DND-41 (cell line): ENCODE measurements around the gene LMO2.
"Not testable (repeated sequence)": the region's sequence is repeated elsewhere in the genome, so short reads cannot be mapped to it uniquely, and the experiment has no call there.

ENCODE experiments used
- ATAC-seq: fragments of 200-7000 bp; cut with Tn5 transposase; 3 replicates; pipeline ENCODE4 v1.9.1; 2021; ENCODE audit warnings: low read depth; ENCODE audit not compliant: insufficient read depth
- DNase-seq: peaks from one replicate; pipeline ENCODE4 v3.0.0-alpha.2; 2020
- H2AFZ ChIP-seq: 2 replicates; pipeline ENCODE4 v1.6.0; 2012; ENCODE audit warnings: low read depth, low read length
- H3K27ac ChIP-seq: 2 replicates; pipeline ENCODE4 v1.5.1; 2012; ENCODE audit warnings: low read length, inconsistent platforms
- H3K27me3 ChIP-seq: fragments of 200-600 bp; sonication (generic); 2 replicates; pipeline ENCODE4 v1.6.0; 2012; ENCODE audit warnings: low read length, mild to moderate bottlenecking, inconsistent platforms; ENCODE audit not compliant: insufficient read depth, poor library complexity
- H3K36me3 ChIP-seq: 2 replicates; pipeline ENCODE4 v1.5.1; 2012; ENCODE audit warnings: low read length, inconsistent platforms; ENCODE audit not compliant: insufficient read depth
- H3K4me1 ChIP-seq: 2 replicates; pipeline ENCODE4 v1.5.1; 2012; ENCODE audit warnings: mild to moderate bottlenecking, low read length; ENCODE audit not compliant: insufficient read depth
- H3K4me2 ChIP-seq: 2 replicates; pipeline ENCODE4 v1.6.0; 2012; ENCODE audit warnings: mild to moderate bottlenecking, moderate library complexity, low read length, inconsistent platforms; ENCODE audit not compliant: insufficient read depth
- H3K4me3 ChIP-seq, 2 experiments: fragments of 200-600 bp in 1 of 2; shearing (Covaris generic) in 1 of 2; 2 replicates each; pipeline ENCODE4 v1.5.1; 2012 to 2016; ENCODE audit warnings: inconsistent platforms in 2 of 2, low read length in 2 of 2, mild to moderate bottlenecking in 2 of 2, low read depth in 1 of 2, moderate library complexity in 1 of 2
- H3K79me2 ChIP-seq: 2 replicates; pipeline ENCODE4 v1.6.0; 2012; ENCODE audit warnings: low read length, inconsistent platforms; ENCODE audit not compliant: insufficient read depth
- H3K9ac ChIP-seq: 2 replicates; pipeline ENCODE4 v1.6.0; 2012; ENCODE audit warnings: low read depth, mild to moderate bottlenecking, inconsistent platforms, low read length, moderate library complexity
- H3K9me3 ChIP-seq: 2 replicates; pipeline ENCODE4 v1.5.1; 2012; ENCODE audit warnings: low read length, moderate library complexity, mild to moderate bottlenecking, inconsistent platforms; ENCODE audit not compliant: insufficient read depth, severe bottlenecking
- H4K20me1 ChIP-seq: 2 replicates; pipeline ENCODE4 v1.6.0; 2012; ENCODE audit warnings: low read length; ENCODE audit not compliant: insufficient read depth
- EZH2 ChIP-seq: IDR thresholded peaks from 3 replicates; pipeline ENCODE4 v1.6.1; 2012; ENCODE audit warnings: borderline replicate concordance, low read depth, mild to moderate bottlenecking, moderate library complexity, low read length, inconsistent platforms; ENCODE audit not compliant: severe bottlenecking
- TF ChIP-seq, protein P1 (sequence below): IDR thresholded peaks from 2 replicates; pipeline ENCODE4 v1.5.1; 2012; ENCODE audit warnings: borderline replicate concordance, low read length, moderate library complexity, mild to moderate bottlenecking; ENCODE audit not compliant: poor library complexity, severe bottlenecking; ENCODE audit errors: extremely low read depth

The LMO2 gene

DNA sequence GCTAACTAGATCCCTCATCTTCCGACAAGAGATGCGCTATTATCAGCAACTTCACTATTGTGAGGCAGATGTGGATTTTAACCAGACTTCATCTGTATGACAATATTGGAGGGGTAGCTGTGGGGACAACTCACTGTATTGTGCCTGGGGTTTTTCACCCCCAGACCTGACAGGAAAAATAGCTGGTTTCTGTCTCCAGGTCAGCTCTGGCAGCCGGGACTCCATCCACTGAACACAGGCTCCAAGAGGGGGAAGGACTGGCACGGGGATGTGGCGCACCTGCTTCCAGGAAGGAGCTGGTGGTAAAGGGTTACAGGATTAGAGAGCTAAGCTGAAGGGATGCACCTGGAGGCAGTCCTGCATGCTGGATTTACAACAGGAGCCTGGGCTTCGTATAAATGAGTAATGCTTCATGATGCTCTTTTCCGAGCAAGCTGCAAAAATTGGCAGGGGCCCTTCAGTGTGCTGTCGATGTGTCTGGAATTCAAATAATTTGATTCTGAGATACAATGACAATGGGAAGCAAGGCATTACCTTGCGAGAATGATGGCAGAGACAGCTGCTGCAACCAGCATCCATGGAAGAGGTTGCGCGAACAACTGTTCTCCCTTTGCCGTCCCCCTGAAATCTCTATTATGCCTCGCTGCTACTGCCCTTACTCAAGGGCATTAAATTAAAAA, 49.5 kb downstream of the LMO2 start:
- Histone ChIP-seq H3K4me2 (no peak overlapping the region), H3K9ac (no peak overlapping the region), H3K4me3 (no peak overlapping the region), H3K79me2 (no peaks in the 10 kb centered on the region), H3K9me3 (no peaks in the 10 kb centered on the region), H3K4me1 (no peaks in the 10 kb centered on the region), H2AFZ (no peak overlapping the region), H3K27me3 (peaks cover 6% of the 10 kb centered on the region), H4K20me1 (no peaks in the 10 kb centered on the region), H3K27ac (no peak overlapping the region), H3K36me3 (no peaks in the 10 kb centered on the region)
- DNase-seq (no peak), ATAC-seq (no peak)
- TF ChIP-seq, protein P1, sequence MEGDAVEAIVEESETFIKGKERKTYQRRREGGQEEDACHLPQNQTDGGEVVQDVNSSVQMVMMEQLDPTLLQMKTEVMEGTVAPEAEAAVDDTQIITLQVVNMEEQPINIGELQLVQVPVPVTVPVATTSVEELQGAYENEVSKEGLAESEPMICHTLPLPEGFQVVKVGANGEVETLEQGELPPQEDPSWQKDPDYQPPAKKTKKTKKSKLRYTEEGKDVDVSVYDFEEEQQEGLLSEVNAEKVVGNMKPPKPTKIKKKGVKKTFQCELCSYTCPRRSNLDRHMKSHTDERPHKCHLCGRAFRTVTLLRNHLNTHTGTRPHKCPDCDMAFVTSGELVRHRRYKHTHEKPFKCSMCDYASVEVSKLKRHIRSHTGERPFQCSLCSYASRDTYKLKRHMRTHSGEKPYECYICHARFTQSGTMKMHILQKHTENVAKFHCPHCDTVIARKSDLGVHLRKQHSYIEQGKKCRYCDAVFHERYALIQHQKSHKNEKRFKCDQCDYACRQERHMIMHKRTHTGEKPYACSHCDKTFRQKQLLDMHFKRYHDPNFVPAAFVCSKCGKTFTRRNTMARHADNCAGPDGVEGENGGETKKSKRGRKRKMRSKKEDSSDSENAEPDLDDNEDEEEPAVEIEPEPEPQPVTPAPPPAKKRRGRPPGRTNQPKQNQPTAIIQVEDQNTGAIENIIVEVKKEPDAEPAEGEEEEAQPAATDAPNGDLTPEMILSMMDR = no peak

DNA sequence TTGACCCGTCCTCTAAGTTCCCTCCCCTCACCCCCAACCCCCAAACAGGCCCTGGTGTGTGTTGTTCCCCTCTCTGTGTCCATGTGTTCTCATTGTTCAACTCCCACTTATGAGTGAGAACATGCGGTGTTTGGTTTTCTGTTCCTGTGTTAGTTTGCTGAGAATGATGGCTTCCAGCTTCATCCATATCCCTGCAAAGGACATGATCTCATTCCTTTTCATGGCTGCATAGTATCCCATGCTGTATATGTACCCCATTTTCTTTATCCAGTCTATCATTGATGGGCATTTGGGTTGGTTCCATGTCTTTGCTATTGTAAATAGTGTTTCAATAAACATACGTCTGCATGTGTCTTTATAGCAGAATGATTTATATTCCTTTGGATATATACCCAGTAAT, 53.6 kb downstream of the LMO2 start:
- H3K36me3 ChIP-seq, ATAC-seq, H3K4me2 ChIP-seq: not testable (repeated sequence)

GRCh38 chr11:33837334-33837733, 54.5 kb downstream of the LMO2 start:
- H3K4me3 ChIP-seq, H3K27ac ChIP-seq, H4K20me1 ChIP-seq, H3K9me3 ChIP-seq, H3K4me1 ChIP-seq, ATAC-seq, H3K79me2 ChIP-seq, H3K27me3 ChIP-seq, H2AFZ ChIP-seq, H3K4me2 ChIP-seq, H3K36me3 ChIP-seq, DNase-seq, H3K9ac ChIP-seq: not testable (repeated sequence)

More for the DNA sequence above, 53.6 kb downstream of the LMO2 start:
- H3K27me3 ChIP-seq, H3K4me3 ChIP-seq, H3K4me1 ChIP-seq, H3K9ac ChIP-seq, H2AFZ ChIP-seq, DNase-seq, H3K9me3 ChIP-seq, H4K20me1 ChIP-seq, H3K27ac ChIP-seq, H3K79me2 ChIP-seq: not testable (repeated sequence)

DNA sequence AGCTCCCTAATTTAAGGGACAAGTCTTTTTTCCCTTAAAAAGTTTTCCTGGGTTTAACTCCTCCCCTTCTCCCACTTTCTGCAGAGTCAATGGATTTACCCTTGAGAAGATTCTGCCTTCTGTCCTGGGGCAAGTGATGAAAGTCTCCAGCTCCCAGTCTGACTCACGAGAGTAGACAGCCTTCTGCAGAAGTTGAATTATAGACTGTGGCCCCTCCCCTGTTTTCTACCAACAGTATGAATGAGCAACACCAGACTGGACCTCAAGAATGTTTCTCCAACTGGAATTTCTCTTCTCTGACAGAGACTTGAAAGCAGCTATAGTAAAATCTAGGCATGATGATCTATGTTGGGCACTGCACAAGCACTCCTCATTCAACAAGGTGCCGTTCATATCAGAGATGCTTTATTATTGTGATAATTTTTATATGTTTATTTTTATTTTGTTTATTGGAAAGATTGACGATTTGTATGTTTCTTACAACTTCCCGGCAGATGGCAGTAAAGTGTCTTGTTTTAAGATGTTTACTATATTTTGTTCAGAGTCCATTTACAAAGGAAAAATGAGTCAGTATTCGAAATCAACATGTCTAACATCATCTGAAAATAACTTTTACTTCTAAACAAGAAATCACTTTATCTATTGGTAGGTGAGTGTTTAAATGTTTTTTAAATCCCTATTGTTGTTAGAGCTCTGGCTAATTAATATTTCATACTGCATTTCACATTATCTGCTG, 56.6 kb downstream of the LMO2 start:
- Histone ChIP-seq H3K9ac (no peak overlapping the region), H4K20me1 (no peaks in the 10 kb centered on the region), H3K4me2 (no peak overlapping the region), H3K27me3 (peaks cover 8% of the 10 kb centered on the region), H3K79me2 (no peaks in the 10 kb centered on the region), H3K4me1 (no peaks in the 10 kb centered on the region), H3K27ac (no peak overlapping the region), H3K4me3 (no peak overlapping the region), H3K9me3 (no peaks in the 10 kb centered on the region), H2AFZ (no peak overlapping the region), H3K36me3 (no peaks in the 10 kb centered on the region)
- TF ChIP-seq, protein P1 = peak; percentile 35
- TF ChIP-seq EZH2 = no peak
- DNase-seq = no peak
- ATAC-seq = no peak
